ENCODE data around the gene GDI1. TPM values are rescaled to one million over a fixed set of nuclear protein-coding genes. Genes with fewer than 3 reads are reported as not detected.

GDI1 gene
- total and polyA plus RNA-seq, 2 of the 8 experiments (the other 6 are each of a cell fraction or from before 2014, with no cell fraction given) = 83.1 to 136 TPM

- TF ChIP-seq GTF2F1 (IDR thresholded peaks at IDR 0.05; ENCODE audit: borderline replicate concordance, low read depth, low read length) (no peak), SIRT6 (IDR thresholded peaks at IDR 0.05; ENCODE audit: low read length) (no peak), TBP (IDR thresholded peaks at IDR 0.05; ENCODE audit: low read depth, low read length) (no peak), YY1 (IDR thresholded peaks at IDR 0.05; ENCODE audit: low read depth, low read length) (no peak), ATF2 (IDR thresholded peaks at IDR 0.05; ENCODE audit: low read length) (no peak), BACH1 (IDR thresholded peaks at IDR 0.05; ENCODE audit: low read length) (no peak)
- Histone ChIP-seq H3K9ac (replicated peaks in 1 of 4; ENCODE audit: extremely low read depth in 1 of 4, low read depth in 3 of 4, low read length in 3 of 4) (no peak overlapping the region), H3K27ac (ENCODE audit: low read depth, low read length) (no peak overlapping the region), H2AK5ac (ENCODE audit: low read depth, low read length) (no peak overlapping the region), H3K27me3 (replicated peaks in 1 of 4; ENCODE audit: control insufficient read depth in 3 of 4, extremely low read depth in 1 of 4, insufficient read depth in 3 of 4, low read length in 3 of 4) (no peaks in the 10 kb centered on the region), H3K79me2 (ENCODE audit: control insufficient read depth in 1 of 2, insufficient read depth in 2 of 2, low read length in 2 of 2) (no peaks in the 10 kb centered on the region), H4K5ac (ENCODE audit: insufficient read length, low read depth, low read length) (no peak overlapping the region), H2BK15ac (ENCODE audit: low read length) (no peak overlapping the region), H3K9me3 (ENCODE audit: insufficient read depth in 2 of 2, low read depth in 1 of 2, low read length in 1 of 2) (no peaks in the 10 kb centered on the region), H3K14ac (ENCODE audit: insufficient read length) (no peak overlapping the region), H3K23ac (ENCODE audit: insufficient read length) (no peak overlapping the region), H3K4me1 (replicated peaks in 1 of 4; ENCODE audit: control insufficient read depth in 3 of 4, insufficient read depth in 4 of 4, low read length in 3 of 4) (no peaks in the 10 kb centered on the region), H3K56ac (replicated peaks; ENCODE audit: insufficient read length, low read depth, low read length) (no peak overlapping the region), H4K20me1 (replicated peaks in 1 of 2; ENCODE audit: control insufficient read depth in 1 of 2, insufficient read depth in 2 of 2, low read length in 2 of 2) (no peaks in the 10 kb centered on the region), H4K8ac (ENCODE audit: extremely low read depth, insufficient read depth, low read length) (no peak overlapping the region), H3K79me1 (ENCODE audit: low read depth, low read length) (no peaks in the 10 kb centered on the region), H3K4me3 (ENCODE audit: extremely low read depth in 1 of 4, insufficient read depth in 2 of 4, low read depth in 3 of 4, low read length in 4 of 4) (no peak overlapping the region), H3K4ac (replicated peaks; ENCODE audit: insufficient read length, low read depth, low read length) (no peak overlapping the region), H3K4me2 (ENCODE audit: insufficient read depth in 1 of 2, low read depth in 2 of 2, low read length in 2 of 2) (no peak overlapping the region), H3K36me3 (ENCODE audit: control insufficient read depth in 2 of 4, insufficient read depth in 4 of 4, low read length in 3 of 4) (peaks cover 0 to 29% (median 7%) of the 10 kb centered on the region in 4 experiments; a peak in 6 of 8 replicates), H2BK120ac (replicated peaks; ENCODE audit: low read depth, low read length) (no peak overlapping the region), H3K23me2 (ENCODE audit: low read depth, low read length) (no peaks in the 10 kb centered on the region), H3K18ac (ENCODE audit: extremely low read depth, low read length) (no peak overlapping the region), H2BK12ac (ENCODE audit: low read depth, low read length) (no peak overlapping the region), H4K91ac (replicated peaks; ENCODE audit: insufficient read length, low read length) (no peak overlapping the region), H2BK20ac (ENCODE audit: low read length) (no peak overlapping the region), H2AFZ (ENCODE audit: low read length) (no peak overlapping the region), H2BK5ac (ENCODE audit: low read depth, low read length) (no peak overlapping the region)
- ChIA-PET CTCF (ENCODE audit: partially characterized antibody) (interaction anchor here (1.0 kb wide), 2 partner anchors 20 to 66 kb away, joined by 3 read pairs; no protein-coding TSS in a partner anchor), POLR2A (ENCODE audit: partially characterized antibody) (interaction anchor here (1.0 to 1.4 kb wide), 2 partner anchors 10 to 42 kb away, joined by 3 read pairs; no protein-coding TSS in a partner anchor)
- no peak for DNase-seq (ENCODE audit: low read depth in 1 of 2, low spot score in 2 of 2)
- no CpG with 5 or more reads among the region's 14 CpGs for WGBS, 2 experiments (ENCODE audit: extremely low coverage in 1 of 2, insufficient coverage in 1 of 2, insufficient read length in 1 of 2, insufficient replicate concordance in 2 of 2, low coverage in 1 of 2, low lambda C conversion rate in 2 of 2, missing lambda C conversion rate in 1 of 2)
- no peak for FAIRE-seq
Measured at GRCh38 chrX:154465601-154466000, 28.6 kb downstream of the GDI1 start.

Measured in H1 (cell line).